Hippocampal formation (tissue), 2 donors: ENCODE results near the gene ADK.
"Not testable (repeated sequence)": the region's sequence is repeated elsewhere in the genome, so short reads cannot be mapped to it uniquely, and the experiment has no call there.

Experiments
- DNase-seq, 2 donors: peaks; one replicate each; lab custom pipeline; 2025; lab: John Stamatoyannopoulos, UW

The ADK gene

DNA sequence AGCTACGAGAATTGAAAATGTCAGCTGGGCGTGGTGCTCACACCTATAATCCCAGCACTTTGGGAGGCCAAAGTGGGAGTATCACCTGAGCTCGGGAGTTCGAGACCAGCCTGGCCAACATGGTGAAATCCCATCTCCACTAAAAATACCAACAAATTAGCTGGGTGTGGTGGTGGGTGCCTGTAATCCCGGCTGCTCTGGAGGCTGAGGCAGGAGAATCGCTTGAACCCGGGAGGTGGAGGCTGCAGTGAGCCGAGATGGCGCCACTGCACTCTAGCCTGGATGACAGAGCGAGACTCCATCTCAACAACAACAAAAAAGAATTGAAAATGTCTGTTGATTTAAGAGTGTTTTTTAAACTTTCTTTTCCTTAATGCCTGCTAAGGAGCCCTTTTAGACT lies 4.0 kb upstream of the ADK start:
- DNase-seq, result not testable (repeated sequence)

- peak in 1 of 2 donors; percentile 84 for DNase-seq
These were observed 624 bp upstream of the ADK start, which contains the start of gene AP3M1 for GRCh38 chr10:74150204-74150989. AP3M1 (minus strand) TSS chr10:74150828; CDS start chr10:74138379, 12,449 bp downstream.

DNA sequence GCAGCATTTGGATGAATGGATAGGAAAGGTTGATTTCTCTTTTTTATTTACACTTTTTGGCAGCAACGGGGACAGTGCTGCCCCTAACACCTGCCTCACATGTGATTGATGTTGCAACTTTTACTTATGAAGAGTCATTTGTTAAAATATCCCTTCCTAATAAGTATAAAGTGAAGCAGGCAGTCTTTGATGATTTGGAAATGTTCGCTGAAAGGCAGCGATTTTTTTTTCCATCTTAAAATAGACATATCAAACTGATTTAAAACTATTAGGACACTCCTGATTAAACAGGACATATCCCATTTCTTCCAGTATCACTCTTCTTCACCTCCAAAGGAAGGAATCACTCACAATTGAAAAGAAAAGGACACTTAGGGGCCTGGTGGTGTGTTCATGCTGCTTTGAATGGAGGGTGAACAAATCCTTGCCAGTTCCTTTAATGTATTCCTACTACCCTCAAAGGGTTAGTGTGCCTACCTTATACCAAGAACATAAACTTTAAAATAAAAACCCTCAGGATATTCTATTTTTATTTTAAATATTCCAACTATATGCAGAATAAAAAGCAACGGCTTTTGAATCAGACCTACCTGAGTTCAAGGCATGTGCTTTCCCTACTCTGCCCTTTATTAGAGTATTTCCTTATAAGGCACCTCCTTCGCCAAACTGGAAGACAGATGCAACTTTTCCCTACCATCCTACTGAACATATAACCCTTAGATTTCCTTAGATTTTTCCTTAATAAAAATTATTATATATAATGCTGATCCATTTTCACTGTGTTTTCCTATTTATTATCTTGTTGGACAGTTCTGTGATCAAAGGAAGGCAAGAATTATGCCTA lies 1.1 kb downstream of the ADK start:
- DNase-seq, result no peak

DNA sequence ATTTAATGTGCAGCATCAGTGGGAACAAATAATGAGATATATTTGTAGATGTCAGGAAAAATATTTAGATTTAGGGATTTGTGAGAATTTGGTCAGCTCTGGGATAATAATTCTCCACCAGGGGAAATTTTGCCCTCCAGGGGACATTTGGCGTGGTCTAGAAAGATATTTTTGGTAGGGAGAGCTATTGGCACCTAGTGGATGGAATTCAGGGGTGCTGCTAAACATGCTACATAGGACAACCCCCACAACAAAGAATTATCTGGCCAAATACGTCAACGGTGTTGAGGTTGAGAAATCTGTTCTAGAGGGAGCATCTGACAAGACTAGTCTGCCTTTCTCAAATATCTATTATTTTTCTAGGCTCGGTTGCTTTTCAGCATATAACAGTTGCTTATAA lies 2.1 kb downstream of the ADK start:
- DNase-seq, result no peak

DNA sequence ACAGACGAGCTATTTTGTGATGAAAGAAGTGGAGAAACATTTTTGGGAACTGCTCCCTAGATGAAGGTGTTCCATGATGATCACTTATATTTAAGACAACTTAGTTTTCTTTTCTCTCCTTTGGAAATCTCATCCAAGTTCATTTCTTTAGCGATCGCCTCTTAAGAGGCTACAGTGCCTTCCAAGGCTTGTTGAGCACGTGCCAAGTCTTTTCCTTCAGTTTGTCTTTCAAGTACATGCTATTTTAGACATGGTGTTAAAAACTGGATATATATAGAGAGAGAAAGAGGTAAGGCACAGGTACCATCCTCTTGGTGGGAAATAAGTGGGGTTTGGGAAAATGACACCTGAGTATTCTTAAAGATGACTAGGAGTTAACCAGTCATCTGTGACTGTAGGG lies 2.7 kb downstream of the ADK start:
- DNase-seq, result no peak

GRCh38 chr10:74156919-74157289 lies 5.9 kb downstream of the ADK start:
- DNase-seq, result no peak

DNA sequence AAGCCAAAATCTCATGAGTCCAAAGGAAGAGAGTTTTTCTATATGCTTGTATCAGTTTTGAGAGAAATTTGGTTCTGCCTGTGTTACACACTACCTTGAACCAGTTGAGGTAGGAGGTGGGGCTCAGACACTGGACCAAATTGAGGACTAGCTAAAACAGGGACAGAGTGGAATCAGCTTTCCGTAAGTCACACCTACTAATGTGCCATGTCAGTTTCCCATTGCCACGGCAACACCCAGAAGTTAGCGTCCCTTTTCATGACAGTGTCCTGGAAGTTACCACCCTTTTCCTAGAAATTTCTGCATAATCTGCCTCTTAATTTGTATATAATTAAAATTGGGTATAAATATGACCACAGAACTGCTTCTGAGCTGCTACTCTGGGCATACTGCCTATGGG lies 9.0 kb downstream of the ADK start:
- no peak for DNase-seq

- no peak for DNase-seq
These were observed 12.5 kb downstream of the ADK start for GRCh38 chr10:74163319-74164068.

- DNase-seq, result no peak
These were observed 13.9 kb downstream of the ADK start for GRCh38 chr10:74164716-74165529.

DNA sequence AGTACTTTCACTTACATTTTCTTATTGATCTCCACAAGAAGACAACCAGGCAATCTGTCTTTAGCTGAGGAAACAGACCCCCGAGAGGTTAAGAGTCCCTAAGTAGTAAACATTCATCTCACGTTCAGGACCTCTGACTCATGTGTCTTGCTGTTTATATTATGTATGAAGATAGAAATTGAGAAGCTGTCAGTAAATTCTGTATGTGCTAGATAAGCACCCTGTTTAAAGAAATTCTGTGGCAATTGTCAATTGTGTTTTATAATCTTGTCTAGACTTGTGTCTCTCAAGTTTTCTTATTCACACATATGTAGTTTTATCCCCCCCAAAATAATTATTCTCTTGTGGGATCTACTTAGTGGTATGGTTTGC lies 14.5 kb downstream of the ADK start:
- no peak for DNase-seq

DNA sequence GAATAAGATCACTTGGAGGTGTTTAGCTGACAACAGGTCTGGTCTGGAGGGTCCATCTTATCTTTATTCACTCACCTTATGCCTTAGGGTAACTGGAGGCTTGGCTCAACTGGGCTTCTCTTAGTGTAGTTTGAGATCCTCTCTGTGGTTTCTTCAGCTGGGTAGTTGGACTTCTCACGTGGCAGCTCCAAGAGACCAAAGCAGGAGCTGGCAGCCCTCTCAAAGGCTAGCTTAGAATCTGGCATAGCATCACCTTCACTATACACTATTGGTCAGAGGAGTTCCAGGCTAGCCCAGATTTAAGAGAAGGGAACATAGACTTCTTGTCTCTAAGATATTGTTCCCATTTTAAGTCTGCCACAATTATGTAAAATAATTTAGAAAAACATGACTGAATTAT lies 16.4 kb downstream of the ADK start:
- no peak for DNase-seq

DNA sequence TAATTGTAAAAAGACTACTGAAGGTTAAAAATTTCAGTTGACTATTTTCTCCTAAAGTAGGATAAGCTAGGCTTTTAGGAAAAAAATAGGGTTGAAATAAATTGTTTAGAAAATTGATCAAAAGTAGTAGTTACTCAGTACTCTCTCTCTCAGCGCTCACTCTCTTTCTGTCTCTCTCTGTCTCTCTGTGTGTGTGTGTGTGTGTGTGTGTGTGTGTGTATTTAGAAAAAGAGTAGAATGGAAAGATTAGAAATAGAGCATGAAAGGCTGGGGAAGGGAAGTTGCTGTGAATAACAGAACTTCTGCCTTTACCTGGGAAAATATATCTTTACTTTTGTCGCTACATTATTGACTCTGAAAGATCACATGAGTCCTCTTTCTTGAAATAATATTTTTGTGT lies 20.6 kb downstream of the ADK start:
- no peak for DNase-seq

DNA sequence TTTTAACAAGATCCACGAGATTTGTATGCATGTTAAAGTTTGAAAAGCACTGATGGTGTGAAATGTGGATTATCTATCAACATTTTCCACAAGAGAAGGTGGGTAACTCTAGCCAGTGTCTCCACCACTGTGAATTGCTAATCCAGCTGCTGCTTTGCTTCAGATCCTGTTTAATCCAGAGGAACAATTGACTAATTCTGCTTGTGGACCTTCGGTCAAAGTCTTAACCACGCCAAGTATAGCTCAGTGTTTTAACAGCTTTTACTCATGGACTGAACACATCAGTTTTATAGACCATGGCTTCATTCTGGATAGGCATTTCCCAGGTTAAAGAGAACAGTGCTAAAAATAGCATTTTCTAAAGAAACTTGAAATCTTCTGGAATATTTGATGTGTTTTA lies 23.5 kb downstream of the ADK start:
- DNase-seq, result no peak

DNA sequence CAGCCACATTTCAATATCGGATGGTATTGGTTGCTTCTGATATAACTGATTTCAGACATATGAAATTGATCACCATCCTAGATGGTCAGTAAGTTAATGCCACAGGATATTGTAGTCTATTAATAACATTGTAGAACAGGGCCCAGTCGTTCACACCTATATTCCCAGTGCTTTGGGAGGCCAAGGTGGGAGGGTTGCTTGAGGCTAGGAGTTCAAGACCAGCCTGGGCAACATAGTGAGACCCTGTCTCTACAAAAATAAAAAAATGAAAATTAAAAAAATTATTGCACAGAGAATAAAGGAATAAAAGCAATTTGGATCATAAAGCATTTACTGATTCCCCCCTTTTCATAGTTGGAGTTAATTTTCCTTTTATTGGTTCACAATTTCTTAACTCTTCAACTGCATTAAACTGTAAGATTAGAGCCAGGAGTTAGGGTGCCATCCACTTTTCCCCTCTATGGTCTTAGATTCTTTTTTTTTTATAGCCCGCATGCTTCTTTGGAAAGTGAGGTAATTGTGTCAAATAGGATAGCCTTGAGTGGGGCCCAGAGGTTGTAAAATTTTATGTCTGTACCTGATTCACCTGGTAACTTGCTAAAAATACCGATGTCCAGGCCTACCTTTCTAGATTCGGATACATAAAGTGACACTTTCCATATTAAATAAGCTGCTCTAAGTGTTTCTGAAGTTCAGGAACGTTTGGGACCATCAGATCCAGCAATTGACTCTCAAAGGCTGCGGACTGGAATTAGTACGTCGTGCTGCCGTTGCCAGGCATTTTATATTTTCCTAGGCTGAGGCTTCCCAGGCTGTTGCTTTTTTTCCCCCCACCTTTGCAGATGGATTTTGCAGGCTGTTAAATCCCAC lies 24.7 kb downstream of the ADK start:
- DNase-seq, result no peak

GRCh38 chr10:74176380-74177139 lies 25.5 kb downstream of the ADK start:
- DNase-seq, result peak; percentile 86 to 92

DNA sequence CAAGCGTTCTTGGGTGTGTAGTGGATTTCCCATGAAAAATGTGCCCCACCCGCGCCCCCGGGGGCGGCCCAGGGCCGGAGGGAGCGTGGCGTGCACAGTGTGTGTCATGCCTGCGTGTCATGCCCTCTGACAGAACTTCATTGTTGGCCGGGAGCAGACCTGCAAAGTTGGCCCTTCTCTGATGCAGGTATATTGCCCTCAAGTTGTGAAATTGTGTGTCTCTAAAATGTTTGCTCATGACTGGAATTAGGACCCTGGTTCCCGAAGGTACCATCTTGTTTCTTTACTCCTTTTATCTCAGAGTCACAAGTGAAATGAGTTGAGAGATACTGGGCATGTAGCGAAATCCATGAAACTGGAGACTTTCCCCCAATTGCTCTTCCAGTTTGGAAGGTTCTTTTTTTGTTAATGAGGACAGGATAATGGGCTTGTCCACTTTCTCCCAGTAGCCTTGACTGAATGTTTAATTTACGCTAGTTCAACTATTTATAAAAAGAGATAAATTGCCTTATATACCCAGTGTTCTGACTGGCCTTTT lies 26.2 kb downstream of the ADK start:
- no peak for DNase-seq

GRCh38 chr10:74178042-74178791 lies 27.2 kb downstream of the ADK start:
- no peak for DNase-seq

GRCh38 chr10:74179111-74179710 lies 28.2 kb downstream of the ADK start:
- DNase-seq, result no peak
